ENCODE measurements around the gene PSMD6. TPM values are rescaled to one million over a fixed set of nuclear protein-coding genes. Genes with fewer than 3 reads are reported as not detected.

The PSMD6 gene
- total and polyA plus RNA-seq, 9 of the 15 experiments (the other 6 are each of a cell fraction or from before 2014, with no cell fraction given), result 78.2 to 133 (median 113) TPM

DNA sequence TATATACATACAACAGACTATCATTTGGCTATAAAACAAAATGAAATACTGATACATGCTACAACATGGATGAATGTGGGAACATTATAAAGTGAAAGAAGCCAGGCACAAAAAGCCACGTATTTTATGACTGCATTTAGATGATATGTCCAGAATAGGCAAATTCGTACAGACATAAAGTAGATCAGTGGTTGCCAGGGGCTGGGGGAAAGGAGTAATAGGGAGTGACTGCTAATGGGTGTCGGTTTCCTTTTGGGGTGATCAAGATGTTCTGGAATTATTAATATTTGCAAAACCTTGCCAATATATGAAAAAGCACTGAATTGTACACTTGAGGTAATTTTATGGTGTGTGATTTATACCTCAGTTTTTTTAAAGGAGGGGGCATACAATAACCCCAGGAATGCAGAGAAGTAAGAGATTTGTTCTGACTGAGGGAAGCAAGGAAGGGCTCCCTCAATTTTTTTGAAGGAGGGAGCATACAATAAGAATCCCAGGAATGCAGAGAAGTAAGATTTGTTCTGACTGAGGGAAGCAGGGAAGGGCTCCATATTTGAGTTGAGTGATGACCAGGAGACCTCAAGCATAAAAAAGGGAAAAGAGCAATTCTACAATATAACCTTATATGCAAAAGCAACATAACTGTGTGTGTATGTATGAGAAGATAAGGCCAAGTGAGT lies 6.2 kb downstream of the PSMD6 start:
- intact Hi-C loops (cut with micrococcal nuclease), result loop anchor here (5.0 to 10.0 kb wide), 2 partner anchors 155 to 172 kb away; partner anchors contain the start of genes ATXN7 and THOC7
- Histone ChIP-seq H4K20me1 (replicated peaks; ENCODE audit: control insufficient read depth, insufficient read depth, low read length) (0 out of 2 replicates have a peak, but pooled peaks cover 4% of the 10 kb centered on the region), H3K4me3 (no peak overlapping the region), H3K79me2 (ENCODE audit: control insufficient read depth, insufficient read depth, low read length) (peaks cover 70% of the 10 kb centered on the region), H3K36me3 (ENCODE audit: control insufficient read depth, insufficient read depth, low read length) (peaks cover 94% of the 10 kb centered on the region), H2AFZ (ENCODE audit: low read depth, low read length) (no peak overlapping the region), H3K27me3 (ENCODE audit: control insufficient read depth in 2 of 2, insufficient read depth in 2 of 2, low read length in 2 of 2) (no peaks in the 10 kb centered on the region), H3K9me3 (replicated peaks; ENCODE audit: control insufficient read depth, insufficient read depth, low read depth, low read length) (no peaks in the 10 kb centered on the region), H3K9me1 (ENCODE audit: control insufficient read depth, insufficient read depth, low read length) (no peaks in the 10 kb centered on the region), H3K4me1 (replicated peaks in 1 of 2; ENCODE audit: control insufficient read depth in 2 of 2, insufficient read depth in 2 of 2, low read length in 2 of 2) (peaks cover 0 to 17% of the 10 kb centered on the region in 2 experiments; a peak in 4 of 5 replicates), H3K9ac (ENCODE audit: insufficient read depth in 1 of 2, low read depth in 2 of 2, low read length in 2 of 2) (no peak overlapping the region), H3K27ac (ENCODE audit: extremely low read depth, low read depth, low read length) (no peak overlapping the region), H3K4me2 (ENCODE audit: insufficient read depth, low read length) (no peak overlapping the region)
- POLR2A ChIA-PET, result interaction anchor here (2.1 kb wide), 1 partner anchor 9 kb away, joined by 10 read pairs; no protein-coding TSS in a partner anchor
- TF ChIP-seq, protein P1, sequence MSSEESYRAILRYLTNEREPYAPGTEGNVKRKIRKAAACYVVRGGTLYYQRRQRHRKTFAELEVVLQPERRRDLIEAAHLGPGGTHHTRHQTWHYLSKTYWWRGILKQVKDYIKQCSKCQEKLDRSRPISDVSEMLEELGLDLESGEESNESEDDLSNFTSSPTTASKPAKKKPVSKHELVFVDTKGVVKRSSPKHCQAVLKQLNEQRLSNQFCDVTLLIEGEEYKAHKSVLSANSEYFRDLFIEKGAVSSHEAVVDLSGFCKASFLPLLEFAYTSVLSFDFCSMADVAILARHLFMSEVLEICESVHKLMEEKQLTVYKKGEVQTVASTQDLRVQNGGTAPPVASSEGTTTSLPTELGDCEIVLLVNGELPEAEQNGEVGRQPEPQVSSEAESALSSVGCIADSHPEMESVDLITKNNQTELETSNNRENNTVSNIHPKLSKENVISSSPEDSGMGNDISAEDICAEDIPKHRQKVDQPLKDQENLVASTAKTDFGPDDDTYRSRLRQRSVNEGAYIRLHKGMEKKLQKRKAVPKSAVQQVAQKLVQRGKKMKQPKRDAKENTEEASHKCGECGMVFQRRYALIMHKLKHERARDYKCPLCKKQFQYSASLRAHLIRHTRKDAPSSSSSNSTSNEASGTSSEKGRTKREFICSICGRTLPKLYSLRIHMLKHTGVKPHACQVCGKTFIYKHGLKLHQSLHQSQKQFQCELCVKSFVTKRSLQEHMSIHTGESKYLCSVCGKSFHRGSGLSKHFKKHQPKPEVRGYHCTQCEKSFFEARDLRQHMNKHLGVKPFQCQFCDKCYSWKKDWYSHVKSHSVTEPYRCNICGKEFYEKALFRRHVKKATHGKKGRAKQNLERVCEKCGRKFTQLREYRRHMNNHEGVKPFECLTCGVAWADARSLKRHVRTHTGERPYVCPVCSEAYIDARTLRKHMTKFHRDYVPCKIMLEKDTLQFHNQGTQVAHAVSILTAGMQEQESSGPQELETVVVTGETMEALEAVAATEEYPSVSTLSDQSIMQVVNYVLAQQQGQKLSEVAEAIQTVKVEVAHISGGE (CRISPR knock-in tag; IDR thresholded peaks at IDR 0.05), result peak in 1 of 3 experiments; percentile 48; a peak in 2 of 6 replicates
- TF ChIP-seq SMC3 (conservative IDR thresholded peaks at IDR 0.05; ENCODE audit: insufficient read depth, low read depth, low read length) (no peak), ESRRB (CRISPR knock-in tag; IDR thresholded peaks at IDR 0.05; ENCODE audit: borderline replicate concordance) (no peak), ZNF699 (CRISPR knock-in tag; IDR thresholded peaks at IDR 0.05; ENCODE audit: insufficient replicate concordance) (no peak), PCBP2 (IDR thresholded peaks at IDR 0.05; ENCODE audit: low read depth, low read length, poor library complexity, severe bottlenecking) (no peak), JUND (IDR thresholded peaks at IDR 0.05; ENCODE audit: borderline replicate concordance, low read depth, low read length) (no peak), JUND (tag; IDR thresholded peaks at IDR 0.05; ENCODE audit: borderline replicate concordance, low read depth, low read length) (no peak), RBFOX2 (IDR thresholded peaks at IDR 0.05; ENCODE audit: low read depth, low read length) (peak; percentile 14; the same call in 1 of the 2 replicates), ZNF212 (CRISPR knock-in tag; IDR thresholded peaks at IDR 0.05) (no peak), NBN (IDR thresholded peaks at IDR 0.05; ENCODE audit: low read depth) (no peak), ZNF41 (CRISPR knock-in tag; conservative IDR thresholded peaks at IDR 0.05) (no peak), TAF1 (IDR thresholded peaks at IDR 0.05; ENCODE audit: control insufficient read depth, extremely low read depth, insufficient read depth, low read length, severe bottlenecking) (no peak), MTA3 (IDR thresholded peaks at IDR 0.05; ENCODE audit: borderline replicate concordance) (no peak), HDAC3 (IDR thresholded peaks at IDR 0.05; ENCODE audit: borderline replicate concordance, partially characterized antibody) (no peak), MAFG (tag; conservative IDR thresholded peaks at IDR 0.05) (no peak), SRSF3 (IDR thresholded peaks at IDR 0.05; ENCODE audit: insufficient read depth, low read length) (no peak), CBX3 (IDR thresholded peaks at IDR 0.05; ENCODE audit: borderline replicate concordance in 1 of 2, low read length in 2 of 2) (no peak)
- FAIRE-seq, result no peak
- WGBS (ENCODE audit: insufficient coverage, low coverage, missing lambda C conversion rate), result 85% methylated on average over 3 of the region's 3 CpGs
- ATAC-seq, result no peak
- BruUV-seq (replicated peaks), result no TSS peak
- in situ Hi-C loops (cut with MboI), result no loop called here
- CTCF ChIA-PET (ENCODE audit: low intra/inter-chr PET ratio), result no interaction called here
- no peak for DNase-seq (ENCODE audit: extremely low read depth in 1 of 4, low spot score in 3 of 4)

All from K562 (cell line).